DOHH2 (cell line): ENCODE results near the gene NR2F1-AS1.
"Not testable (repeated sequence)": the region's sequence is repeated elsewhere in the genome, so short reads cannot be mapped to it uniquely, and the experiment has no call there.

Source experiments
- H3F3A ChIP-seq: fragments of 200-600 bp; sonication (generic), shearing (Covaris generic); 2 replicates; pipeline ENCODE4 v1.6.0; 2016; ENCODE audit warnings: antibody characterized with exemption, mild to moderate bottlenecking; ENCODE audit not compliant: control insufficient read depth, insufficient read depth
- H3K27ac ChIP-seq: fragments of 200-600 bp; sonication (generic); 2 replicates; pipeline ENCODE4 v1.5.1; 2014; ENCODE audit warnings: low read depth, mild to moderate bottlenecking, low read length, moderate library complexity
- H3K27me3 ChIP-seq: fragments of 200-600 bp; sonication (generic); 2 replicates; pipeline ENCODE4 v1.6.1; 2014; ENCODE audit warnings: mild to moderate bottlenecking, low read length, mixed read lengths; ENCODE audit not compliant: control insufficient read depth
- H3K36me3 ChIP-seq: fragments of 200-600 bp; sonication (generic); 2 replicates; pipeline ENCODE4 v1.6.1; 2014; ENCODE audit warnings: mild to moderate bottlenecking, low read length, moderate library complexity, mixed read lengths; ENCODE audit not compliant: control insufficient read depth
- H3K4me1 ChIP-seq: fragments of 200-600 bp; sonication (generic); 2 replicates; pipeline ENCODE4 v1.6.1; 2014; ENCODE audit warnings: mild to moderate bottlenecking, low read length, mixed read lengths; ENCODE audit not compliant: control insufficient read depth
- H3K4me2 ChIP-seq: fragments of 200-600 bp; sonication (generic); 2 replicates; pipeline ENCODE4 v1.6.0; 2014; ENCODE audit warnings: mild to moderate bottlenecking, low read length, moderate library complexity
- H3K4me3 ChIP-seq: fragments of 200-600 bp; sonication (generic); 2 replicates; pipeline ENCODE4 v1.5.1; 2014; ENCODE audit warnings: mild to moderate bottlenecking, low read length, mixed read lengths
- H3K79me2 ChIP-seq: fragments of 200-600 bp; sonication (generic); 2 replicates; pipeline ENCODE4 v1.6.1; 2014; ENCODE audit warnings: mild to moderate bottlenecking, low read length, mixed read lengths; ENCODE audit not compliant: control insufficient read depth
- H3K9me2 ChIP-seq: fragments of 200-600 bp; sonication (generic); replicated peaks from 2 replicates; pipeline ENCODE4 v1.6.1; 2014; ENCODE audit warnings: mild to moderate bottlenecking, low read length, mixed read lengths; ENCODE audit not compliant: control insufficient read depth
- H3K9me3 ChIP-seq: fragments of 200-600 bp; sonication (generic); 2 replicates; pipeline ENCODE4 v1.6.1; 2014; ENCODE audit warnings: antibody characterized with exemption, low read length, mixed read lengths; ENCODE audit not compliant: control insufficient read depth, insufficient read depth
- H4K20me1 ChIP-seq: fragments of 200-600 bp; sonication (generic); 2 replicates; pipeline ENCODE4 v1.6.0; 2014; ENCODE audit warnings: low read depth, mild to moderate bottlenecking, antibody characterized with exemption, low read length, moderate library complexity; ENCODE audit not compliant: control insufficient read depth, insufficient read depth
- CTCF ChIP-seq: fragments of 200-600 bp; sonication (generic); IDR thresholded peaks from one replicate; pipeline ENCODE4 v1.5.1; 2014; ENCODE audit warnings: antibody characterized with exemption, mild to moderate bottlenecking, low read depth, low read length; ENCODE audit not compliant: poor library complexity, severe bottlenecking
- EZH2phosphoT487 ChIP-seq: fragments of 200-600 bp; sonication (generic); IDR thresholded peaks from 2 replicates; pipeline ENCODE4 v1.6.1; 2017; ENCODE audit warnings: borderline replicate concordance, mild to moderate bottlenecking, antibody characterized with exemption, low read length, moderate library complexity, mixed read lengths

The NR2F1-AS1 gene

GRCh38 chr5:93476251-93476742, 104.7 kb downstream of the NR2F1-AS1 start:
- no peaks in the 10 kb centered on the region for H3K4me1 ChIP-seq
- H3K4me3 ChIP-seq, result no peak overlapping the region
- H3K9me2 ChIP-seq, result no peaks in the 10 kb centered on the region
- H3K36me3 ChIP-seq, result no peaks in the 10 kb centered on the region
- H3K9me3 ChIP-seq, result no peaks in the 10 kb centered on the region; the same call in 1 of the 2 replicates
- no peaks in the 10 kb centered on the region for H3F3A ChIP-seq
- no peak overlapping the region for H3K4me2 ChIP-seq
- no peaks in the 10 kb centered on the region for H3K27me3 ChIP-seq
- H3K27ac ChIP-seq, result no peak overlapping the region
- no peaks in the 10 kb centered on the region for H3K79me2 ChIP-seq
- TF ChIP-seq CTCF (no peak), EZH2phosphoT487 (no peak)
- no peaks in the 10 kb centered on the region for H4K20me1 ChIP-seq

- Histone ChIP-seq H3K4me1 (no peaks in the 10 kb centered on the region), H3F3A (no peaks in the 10 kb centered on the region), H3K27me3 (no peaks in the 10 kb centered on the region), H3K4me3 (no peak overlapping the region), H3K9me2 (no peaks in the 10 kb centered on the region), H3K4me2 (no peak overlapping the region), H3K36me3 (no peaks in the 10 kb centered on the region), H3K9me3 (peaks cover 9% of the 10 kb centered on the region; the same call in 1 of the 2 replicates), H3K79me2 (no peaks in the 10 kb centered on the region), H3K27ac (no peak overlapping the region), H4K20me1 (no peaks in the 10 kb centered on the region)
- no peak for TF ChIP-seq EZH2phosphoT487
- TF ChIP-seq CTCF, result no peak
Observed at GRCh38 chr5:93462916-93463315, 118.1 kb downstream of the NR2F1-AS1 start.

- H3K9me3 ChIP-seq, result peaks cover 9% of the 10 kb centered on the region; the same call in 1 of the 2 replicates
- H3K4me2 ChIP-seq, result no peak overlapping the region
- no peaks in the 10 kb centered on the region for H3K4me1 ChIP-seq
- TF ChIP-seq EZH2phosphoT487, result no peak
- no peak for TF ChIP-seq CTCF
- H3K79me2 ChIP-seq, result no peaks in the 10 kb centered on the region
- H3K27ac ChIP-seq, result no peak overlapping the region
- H3K36me3 ChIP-seq, result no peaks in the 10 kb centered on the region
- H3K4me3 ChIP-seq, result no peak overlapping the region
- H3F3A ChIP-seq, result no peaks in the 10 kb centered on the region
- H3K27me3 ChIP-seq, result no peaks in the 10 kb centered on the region
- no peaks in the 10 kb centered on the region for H4K20me1 ChIP-seq
- no peaks in the 10 kb centered on the region for H3K9me2 ChIP-seq
Observed at GRCh38 chr5:93461756-93462155, 119.3 kb downstream of the NR2F1-AS1 start.

- H4K20me1 ChIP-seq, result no peaks in the 10 kb centered on the region
- no peaks in the 10 kb centered on the region for H3K79me2 ChIP-seq
- no peak overlapping the region for H3K27ac ChIP-seq
- H3K27me3 ChIP-seq, result no peaks in the 10 kb centered on the region
- no peaks in the 10 kb centered on the region for H3K9me2 ChIP-seq
- H3K36me3 ChIP-seq, result no peaks in the 10 kb centered on the region
- peaks cover 9% of the 10 kb centered on the region; the same call in 1 of the 2 replicates for H3K9me3 ChIP-seq
- no peak overlapping the region for H3K4me2 ChIP-seq
- TF ChIP-seq EZH2phosphoT487 (no peak), CTCF (no peak)
- no peak overlapping the region for H3K4me3 ChIP-seq
- no peaks in the 10 kb centered on the region for H3K4me1 ChIP-seq
- H3F3A ChIP-seq, result no peaks in the 10 kb centered on the region
Observed at GRCh38 chr5:93460286-93460685, 120.7 kb downstream of the NR2F1-AS1 start.

GRCh38 chr5:93456796-93457195, 124.2 kb downstream of the NR2F1-AS1 start:
- H3K79me2 ChIP-seq, H3K36me3 ChIP-seq, H3K4me3 ChIP-seq, H3F3A ChIP-seq, H3K9me2 ChIP-seq, H3K4me1 ChIP-seq, H3K4me2 ChIP-seq, H3K27ac ChIP-seq, H4K20me1 ChIP-seq, H3K27me3 ChIP-seq, H3K9me3 ChIP-seq: not testable (repeated sequence)
